ENCODE measurements around the gene USP11. TPM values are rescaled to one million over a fixed set of nuclear protein-coding genes. Genes with fewer than 3 reads are reported as not detected.
A peak's percentile ranks its signal among the peaks of the same experiment; 100 is the strongest.

Gene USP11
- total RNA-seq, 1 donor from 2014 or later: 72.5 TPM

DNA sequence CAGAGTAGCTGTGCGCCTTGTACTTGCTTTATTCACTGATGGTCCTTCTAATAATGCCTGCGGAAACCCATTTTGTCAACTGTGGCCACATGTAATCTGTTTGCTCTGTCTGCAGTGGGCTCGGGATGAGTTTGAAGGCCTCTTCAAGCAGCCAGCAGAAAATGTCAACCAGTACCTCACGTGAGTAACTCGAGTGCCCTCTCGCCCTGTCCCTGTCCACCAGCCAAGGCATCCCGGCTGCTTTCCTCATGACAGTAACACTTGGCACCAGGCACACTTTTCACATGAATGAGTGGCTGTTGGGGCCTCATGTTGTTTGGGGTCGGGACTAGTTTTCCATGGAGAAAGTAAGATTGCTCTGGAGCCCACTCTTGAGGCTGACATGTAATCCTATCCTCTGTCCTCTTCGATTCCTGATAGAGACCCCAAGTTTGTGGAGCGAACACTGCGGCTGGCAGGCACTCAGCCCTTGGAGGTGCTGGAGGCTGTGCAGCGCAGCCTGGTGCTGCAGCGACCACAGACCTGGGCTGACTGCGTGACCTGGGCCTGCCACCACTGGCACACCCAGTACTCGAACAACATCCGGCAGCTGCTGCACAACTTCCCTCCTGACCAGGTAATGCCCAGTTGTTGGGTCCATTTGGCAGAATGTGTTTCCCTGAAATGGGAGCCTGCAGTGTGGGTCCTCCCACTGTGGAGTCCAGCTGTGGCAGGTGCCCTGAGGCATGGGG, 23.1 kb upstream of the USP11 start:
- peaks cover 2% of the 10 kb centered on the region for H3K27me3 Mint-ChIP-seq (ENCODE audit: unreplicated experiment)
- H3K4me3 Mint-ChIP-seq (ENCODE audit: unreplicated experiment): no peak overlapping the region
- no peaks in the 10 kb centered on the region for H3K9me3 Mint-ChIP-seq (ENCODE audit: unreplicated experiment)
- TF ChIP-seq, protein P1, sequence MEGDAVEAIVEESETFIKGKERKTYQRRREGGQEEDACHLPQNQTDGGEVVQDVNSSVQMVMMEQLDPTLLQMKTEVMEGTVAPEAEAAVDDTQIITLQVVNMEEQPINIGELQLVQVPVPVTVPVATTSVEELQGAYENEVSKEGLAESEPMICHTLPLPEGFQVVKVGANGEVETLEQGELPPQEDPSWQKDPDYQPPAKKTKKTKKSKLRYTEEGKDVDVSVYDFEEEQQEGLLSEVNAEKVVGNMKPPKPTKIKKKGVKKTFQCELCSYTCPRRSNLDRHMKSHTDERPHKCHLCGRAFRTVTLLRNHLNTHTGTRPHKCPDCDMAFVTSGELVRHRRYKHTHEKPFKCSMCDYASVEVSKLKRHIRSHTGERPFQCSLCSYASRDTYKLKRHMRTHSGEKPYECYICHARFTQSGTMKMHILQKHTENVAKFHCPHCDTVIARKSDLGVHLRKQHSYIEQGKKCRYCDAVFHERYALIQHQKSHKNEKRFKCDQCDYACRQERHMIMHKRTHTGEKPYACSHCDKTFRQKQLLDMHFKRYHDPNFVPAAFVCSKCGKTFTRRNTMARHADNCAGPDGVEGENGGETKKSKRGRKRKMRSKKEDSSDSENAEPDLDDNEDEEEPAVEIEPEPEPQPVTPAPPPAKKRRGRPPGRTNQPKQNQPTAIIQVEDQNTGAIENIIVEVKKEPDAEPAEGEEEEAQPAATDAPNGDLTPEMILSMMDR (IDR thresholded peaks at IDR 0.05; ENCODE audit: unreplicated experiment): no peak
- H3K36me3 Mint-ChIP-seq (ENCODE audit: low read depth, unreplicated experiment): peaks cover 33% of the 10 kb centered on the region
- peaks cover 3% of the 10 kb centered on the region for H3K4me1 Mint-ChIP-seq (ENCODE audit: unreplicated experiment)
- H3K27ac Mint-ChIP-seq (ENCODE audit: unreplicated experiment): no peak overlapping the region
- DNase-seq (ENCODE audit: low spot score): no peak

DNA sequence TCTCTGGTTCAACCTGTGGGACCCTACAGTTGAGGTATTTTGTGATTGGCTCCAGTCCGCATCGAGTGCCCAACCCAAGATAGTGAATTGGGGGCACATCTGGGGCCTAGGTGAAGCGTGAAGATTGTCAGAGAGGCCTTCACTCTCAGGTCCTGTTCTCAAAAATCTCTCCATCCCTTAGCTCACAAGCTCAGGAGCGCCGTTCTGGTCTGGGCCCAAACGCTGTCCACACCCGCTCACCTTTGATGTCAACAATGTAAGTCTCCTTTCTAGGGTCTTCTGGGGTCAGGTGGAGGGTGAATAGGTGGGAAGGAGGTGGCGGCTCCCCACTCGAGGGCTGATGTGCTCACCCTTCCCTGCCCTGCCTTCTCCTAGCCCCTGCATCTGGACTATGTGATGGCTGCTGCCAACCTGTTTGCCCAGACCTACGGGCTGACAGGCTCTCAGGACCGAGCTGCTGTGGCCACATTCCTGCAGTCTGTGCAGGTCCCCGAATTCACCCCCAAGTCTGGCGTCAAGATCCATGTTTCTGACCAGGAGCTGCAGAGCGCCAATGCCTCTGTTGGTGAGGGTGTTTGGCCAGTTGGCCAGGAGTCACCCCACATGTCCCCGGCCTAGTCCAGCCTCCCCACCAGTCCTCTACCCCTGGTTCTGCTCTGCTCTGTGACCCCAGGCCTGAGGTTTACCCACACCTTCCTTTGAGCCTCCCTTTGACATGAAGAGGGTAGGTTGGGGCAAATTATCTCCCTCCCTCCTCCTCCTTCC, 22.0 kb upstream of the USP11 start:
- Mint-ChIP-seq H3K4me3 (ENCODE audit: unreplicated experiment) (peak overlapping the region; percentile 72), H3K27ac (ENCODE audit: unreplicated experiment) (no peak overlapping the region), H3K4me1 (ENCODE audit: unreplicated experiment) (peaks cover 3% of the 10 kb centered on the region), H3K27me3 (ENCODE audit: unreplicated experiment) (peaks cover 6% of the 10 kb centered on the region), H3K9me3 (ENCODE audit: unreplicated experiment) (no peaks in the 10 kb centered on the region), H3K36me3 (ENCODE audit: low read depth, unreplicated experiment) (peaks cover 32% of the 10 kb centered on the region)
- TF ChIP-seq, protein P1 (IDR thresholded peaks at IDR 0.05; ENCODE audit: unreplicated experiment): no peak
- no peak for DNase-seq (ENCODE audit: low spot score)

- TF ChIP-seq, protein P1 (IDR thresholded peaks at IDR 0.05; ENCODE audit: unreplicated experiment): no peak
- H3K27ac Mint-ChIP-seq (ENCODE audit: unreplicated experiment): no peak overlapping the region
- peaks cover 15% of the 10 kb centered on the region for H3K27me3 Mint-ChIP-seq (ENCODE audit: unreplicated experiment)
- H3K4me1 Mint-ChIP-seq (ENCODE audit: unreplicated experiment): peaks cover 14% of the 10 kb centered on the region
- no peaks in the 10 kb centered on the region for H3K9me3 Mint-ChIP-seq (ENCODE audit: unreplicated experiment)
- no peak for DNase-seq (ENCODE audit: low spot score)
- no peak overlapping the region for H3K4me3 Mint-ChIP-seq (ENCODE audit: unreplicated experiment)
- peaks cover 37% of the 10 kb centered on the region for H3K36me3 Mint-ChIP-seq (ENCODE audit: low read depth, unreplicated experiment)
Observed at GRCh38 chrX:47212381-47213293, 20.2 kb upstream of the USP11 start.

DNA sequence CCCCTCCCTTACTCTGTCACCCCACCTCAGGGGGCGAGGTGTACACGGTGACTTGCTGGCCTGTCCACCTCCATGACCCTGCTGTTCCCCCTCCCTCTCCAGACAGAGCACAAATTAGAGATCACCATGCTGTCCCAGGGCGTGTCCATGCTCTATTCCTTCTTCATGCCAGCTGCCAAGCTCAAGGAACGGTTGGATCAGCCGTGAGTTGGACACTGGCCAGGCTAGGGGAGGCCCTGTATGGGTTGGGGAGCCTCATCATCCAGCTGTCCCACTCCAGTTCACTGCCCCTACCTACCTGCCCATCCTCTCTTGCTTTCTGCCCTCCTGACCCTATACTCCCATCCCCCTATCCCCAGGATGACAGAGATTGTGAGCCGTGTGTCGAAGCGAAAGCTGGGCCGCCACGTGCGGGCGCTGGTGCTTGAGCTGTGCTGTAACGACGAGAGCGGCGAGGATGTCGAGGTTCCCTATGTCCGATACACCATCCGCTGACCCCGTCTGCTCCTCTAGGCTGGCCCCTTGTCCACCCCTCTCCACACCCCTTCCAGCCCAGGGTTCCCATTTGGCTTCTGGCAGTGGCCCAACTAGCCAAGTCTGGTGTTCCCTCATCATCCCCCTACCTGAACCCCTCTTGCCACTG, 18.3 kb upstream of the USP11 start:
- Mint-ChIP-seq H3K4me3 (ENCODE audit: unreplicated experiment) (no peak overlapping the region), H3K27ac (ENCODE audit: unreplicated experiment) (no peak overlapping the region), H3K4me1 (ENCODE audit: unreplicated experiment) (peaks cover 17% of the 10 kb centered on the region), H3K27me3 (ENCODE audit: unreplicated experiment) (peaks cover 19% of the 10 kb centered on the region), H3K9me3 (ENCODE audit: unreplicated experiment) (no peaks in the 10 kb centered on the region), H3K36me3 (ENCODE audit: low read depth, unreplicated experiment) (peaks cover 32% of the 10 kb centered on the region)
- TF ChIP-seq, protein P1 (IDR thresholded peaks at IDR 0.05; ENCODE audit: unreplicated experiment): no peak
- no peak for DNase-seq (ENCODE audit: low spot score)
